VCaP (cell line): ENCODE measurements around the gene LSG1.
A peak's percentile ranks its signal among the peaks of the same experiment; 100 is the strongest.

Experiments used
- H3K27ac ChIP-seq: fragments of 450-650 bp; 2 replicates; pipeline ENCODE4 v1.5.1; 2017
- TF ChIP-seq, protein P1 (sequence below): fragments of 450-650 bp; conservative IDR thresholded peaks from 2 replicates; pipeline ENCODE4 v1.5.1; 2017; ENCODE audit warnings: mild to moderate bottlenecking, moderate library complexity

The LSG1 gene

DNA sequence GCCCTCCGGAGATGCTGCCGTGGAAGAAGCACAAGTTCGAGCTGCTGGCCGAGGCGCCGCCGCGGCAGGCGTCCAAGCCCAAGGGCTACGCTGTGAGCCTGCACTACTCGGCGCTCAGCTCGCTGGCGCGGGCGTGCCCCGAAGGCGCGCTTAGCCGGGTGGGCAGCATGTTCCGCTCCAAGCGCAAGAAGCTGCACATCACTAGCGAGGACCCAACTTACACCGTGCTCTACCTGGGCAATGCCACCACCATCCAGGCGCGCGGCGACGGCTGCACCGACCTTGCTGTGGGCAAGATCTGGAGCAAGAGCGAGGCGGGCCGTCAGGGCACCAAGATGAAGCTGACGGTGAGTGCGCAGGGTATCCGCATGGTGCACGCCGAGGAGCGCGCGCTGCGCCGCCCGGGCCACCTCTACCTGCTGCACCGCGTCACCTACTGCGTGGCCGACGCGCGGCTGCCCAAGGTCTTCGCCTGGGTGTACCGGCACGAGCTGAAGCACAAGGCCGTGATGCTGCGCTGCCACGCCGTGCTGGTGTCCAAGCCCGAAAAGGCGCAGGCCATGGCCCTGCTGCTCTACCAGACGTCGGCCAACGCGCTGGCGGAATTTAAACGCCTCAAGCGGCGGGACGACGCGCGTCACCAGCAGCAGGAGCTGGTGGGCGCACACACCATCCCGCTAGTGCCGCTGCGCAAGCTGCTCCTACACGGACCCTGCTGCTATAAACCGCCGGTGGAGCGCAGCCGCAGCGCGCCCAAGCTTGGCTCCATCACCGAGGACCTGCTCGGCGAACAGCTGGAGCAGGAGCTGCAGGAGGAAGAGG is 15.0 kb upstream of the LSG1 start:
- TF ChIP-seq, protein P1, sequence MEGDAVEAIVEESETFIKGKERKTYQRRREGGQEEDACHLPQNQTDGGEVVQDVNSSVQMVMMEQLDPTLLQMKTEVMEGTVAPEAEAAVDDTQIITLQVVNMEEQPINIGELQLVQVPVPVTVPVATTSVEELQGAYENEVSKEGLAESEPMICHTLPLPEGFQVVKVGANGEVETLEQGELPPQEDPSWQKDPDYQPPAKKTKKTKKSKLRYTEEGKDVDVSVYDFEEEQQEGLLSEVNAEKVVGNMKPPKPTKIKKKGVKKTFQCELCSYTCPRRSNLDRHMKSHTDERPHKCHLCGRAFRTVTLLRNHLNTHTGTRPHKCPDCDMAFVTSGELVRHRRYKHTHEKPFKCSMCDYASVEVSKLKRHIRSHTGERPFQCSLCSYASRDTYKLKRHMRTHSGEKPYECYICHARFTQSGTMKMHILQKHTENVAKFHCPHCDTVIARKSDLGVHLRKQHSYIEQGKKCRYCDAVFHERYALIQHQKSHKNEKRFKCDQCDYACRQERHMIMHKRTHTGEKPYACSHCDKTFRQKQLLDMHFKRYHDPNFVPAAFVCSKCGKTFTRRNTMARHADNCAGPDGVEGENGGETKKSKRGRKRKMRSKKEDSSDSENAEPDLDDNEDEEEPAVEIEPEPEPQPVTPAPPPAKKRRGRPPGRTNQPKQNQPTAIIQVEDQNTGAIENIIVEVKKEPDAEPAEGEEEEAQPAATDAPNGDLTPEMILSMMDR: no peak
- peak overlapping the region; percentile 78 for H3K27ac ChIP-seq

DNA sequence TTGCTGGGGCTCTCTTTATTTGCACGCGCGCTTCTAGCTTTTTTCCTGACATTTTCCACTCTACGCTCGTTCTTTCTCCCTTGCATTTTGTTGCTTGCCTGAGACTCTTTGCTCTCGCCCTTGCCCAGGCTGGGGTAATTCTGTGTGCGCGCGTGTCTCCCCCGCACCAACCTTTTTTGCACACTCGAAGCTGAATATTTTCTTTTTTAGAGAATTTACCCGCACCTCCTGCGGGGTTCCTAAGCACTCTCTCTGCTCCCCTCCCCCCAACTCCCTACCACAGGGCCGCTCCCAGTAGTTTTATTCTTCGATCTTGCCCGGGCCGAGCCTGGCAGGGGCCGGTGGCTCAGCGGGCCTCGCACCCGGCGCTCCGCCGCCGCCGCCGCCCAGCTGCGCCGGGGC is 14.4 kb upstream of the LSG1 start:
- TF ChIP-seq, protein P1: no peak
- peak overlapping the region; percentile 78 for H3K27ac ChIP-seq

DNA sequence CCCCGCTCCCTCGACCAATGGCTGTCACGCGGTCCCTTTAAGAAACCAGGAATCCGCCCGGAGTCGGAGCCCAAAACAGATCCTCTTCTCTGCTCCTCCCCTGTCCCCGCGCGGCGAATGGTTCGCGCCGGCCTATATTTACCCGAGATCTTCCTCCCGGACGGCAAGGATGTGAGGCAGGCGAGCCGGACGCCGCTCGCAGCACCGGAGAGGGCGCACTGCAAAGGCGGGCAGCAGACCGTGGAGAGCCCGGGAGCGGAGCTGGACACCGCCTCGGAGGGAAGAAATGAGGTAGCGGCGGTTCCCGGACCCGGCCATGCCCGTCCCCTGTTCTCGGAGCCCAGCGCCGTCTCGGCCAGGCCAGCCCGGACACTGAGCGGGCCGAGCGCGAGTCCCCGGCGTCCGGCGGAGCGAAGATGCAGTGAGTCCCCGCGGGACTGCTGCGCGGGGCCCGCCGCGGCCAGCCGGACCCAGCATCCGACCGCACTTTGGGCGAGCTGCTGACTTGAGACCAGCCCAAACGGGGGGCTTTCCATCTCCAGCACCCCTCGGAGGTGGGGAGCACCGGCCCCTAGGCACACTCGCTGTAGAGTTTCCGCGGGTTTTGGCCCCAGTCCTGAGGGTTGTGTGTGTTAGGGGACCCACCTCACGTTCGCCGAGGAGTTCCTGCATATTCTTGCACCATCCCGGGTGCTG is 13.9 kb upstream of the LSG1 start, which contains the start of gene FAM43A:
FAM43A (plus strand) TSS at position 166 of the 696 bp plus-strand sequence. CDS start 944 bp downstream, outside the sequence.
- TF ChIP-seq, protein P1: peak; percentile 14; the same call in 1 of the 2 replicates
- peak within 1 kb of the TSS; percentile 78 for H3K27ac ChIP-seq

DNA sequence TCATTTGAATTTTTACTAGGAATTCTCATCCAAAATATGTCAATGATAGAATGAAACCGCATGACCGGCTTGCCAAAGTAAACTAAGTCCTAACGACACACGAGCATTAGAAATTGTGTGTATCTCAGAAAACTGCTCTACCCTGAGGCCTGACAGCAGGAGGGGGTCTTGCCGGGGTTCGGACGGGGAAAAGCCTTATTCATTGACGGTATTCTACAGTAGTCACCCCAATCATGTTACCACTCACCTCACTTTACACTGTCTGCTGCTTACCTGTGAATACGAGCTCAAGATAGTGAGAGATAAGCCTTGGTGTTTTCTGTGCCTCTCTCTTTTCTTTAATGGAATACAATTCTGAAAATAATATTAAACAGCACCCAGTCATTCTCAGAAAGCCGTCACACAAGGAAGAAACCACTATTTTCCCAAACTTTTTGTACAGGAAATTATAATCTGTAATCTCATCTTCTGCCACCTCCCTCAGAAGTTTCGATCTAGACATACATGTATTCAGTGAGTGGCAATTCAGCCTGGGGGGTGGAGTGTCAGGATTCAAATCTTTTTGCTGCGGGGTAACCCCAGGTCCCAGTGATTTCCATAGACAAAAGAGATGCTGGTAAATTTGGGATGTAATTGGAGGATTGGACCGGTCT is 13.2 kb upstream of the LSG1 start:
- peak overlapping the region; percentile 78 for H3K27ac ChIP-seq

DNA sequence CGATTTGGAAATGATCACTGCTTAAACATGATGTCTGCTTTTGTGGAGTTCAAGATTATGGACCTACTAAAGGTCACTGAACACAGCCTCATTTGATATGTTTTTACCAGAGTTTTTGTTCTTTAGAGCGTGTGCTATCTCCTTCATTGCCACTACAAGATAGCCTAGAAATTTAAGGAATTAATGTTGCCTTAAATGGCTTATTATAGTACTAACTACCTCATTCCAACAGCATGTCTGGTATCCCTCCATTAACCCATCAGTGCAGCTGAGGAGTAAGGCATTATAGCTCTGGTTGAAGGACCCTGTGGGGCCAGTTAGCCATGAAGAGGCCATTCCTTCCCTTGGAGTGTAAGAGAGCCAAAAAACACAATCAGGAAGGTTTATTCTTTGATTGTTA is 11.4 kb upstream of the LSG1 start:
- H3K27ac ChIP-seq: peak overlapping the region; percentile 73; the same call in 1 of the 2 replicates
- TF ChIP-seq, protein P1: no peak

More for the DNA sequence above, 13.2 kb upstream of the LSG1 start:
- TF ChIP-seq, protein P1: no peak

DNA sequence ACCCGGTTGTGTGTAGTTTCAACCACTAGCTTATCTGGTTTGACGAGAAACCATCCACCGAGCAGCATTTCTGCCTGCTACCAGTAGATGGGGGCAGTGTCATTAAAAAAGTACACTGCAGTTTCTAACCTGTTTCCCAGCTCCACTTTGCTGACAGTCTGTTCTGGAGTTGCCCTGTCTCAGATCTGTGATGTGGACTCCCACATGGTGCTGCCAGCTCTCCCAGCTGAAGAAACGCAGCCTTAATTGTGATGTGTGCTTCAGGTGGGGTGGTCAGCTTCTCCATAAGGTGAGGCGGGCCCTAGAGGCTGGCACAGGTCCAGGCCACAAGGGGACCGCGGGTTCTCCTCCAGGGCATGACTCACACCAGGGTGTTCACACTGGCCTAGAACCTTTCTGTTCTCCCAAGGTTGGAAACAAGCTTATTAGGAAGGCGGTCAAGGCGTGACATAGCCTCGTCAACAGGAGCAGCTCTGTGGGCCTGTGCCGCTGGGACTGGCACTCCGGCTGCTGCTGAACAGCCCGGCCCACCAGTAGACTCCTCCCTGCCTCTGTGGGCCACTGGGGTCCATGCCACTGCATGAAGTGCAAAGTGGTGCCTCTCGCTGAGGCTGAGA is 10.8 kb upstream of the LSG1 start:
- TF ChIP-seq, protein P1: peak; percentile 88
- H3K27ac ChIP-seq: peak overlapping the region; percentile 73
